ENCODE results near the gene SLX4IP.

The SLX4IP gene

GRCh38 chr20:10573951-10574339, 138.8 kb downstream of the SLX4IP start:
- no peak for TF ChIP-seq CTCF (IDR thresholded peaks at IDR 0.05; ENCODE audit: low read depth, low read length, missing control alignments)
- DNase-seq (ENCODE audit: extremely low read depth, low read depth) = no peak
- no peak overlapping the region for H3K4me3 ChIP-seq (replicated peaks; ENCODE audit: low read depth, low read length)

GRCh38 chr20:10576411-10577090, 141.4 kb downstream of the SLX4IP start:
- TF ChIP-seq CTCF (IDR thresholded peaks at IDR 0.05; ENCODE audit: low read depth, low read length, missing control alignments) = no peak
- no peak for DNase-seq (ENCODE audit: extremely low read depth, low read depth)
- H3K4me3 ChIP-seq (replicated peaks; ENCODE audit: low read depth, low read length) = no peak overlapping the region

- DNase-seq (ENCODE audit: extremely low read depth, low read depth) = no peak
- no peak overlapping the region for H3K4me3 ChIP-seq (replicated peaks; ENCODE audit: low read depth, low read length)
- TF ChIP-seq CTCF (IDR thresholded peaks at IDR 0.05; ENCODE audit: low read depth, low read length, missing control alignments) = no peak
Observed at GRCh38 chr20:10577648-10578047, 142.5 kb downstream of the SLX4IP start.

- no peak for DNase-seq (ENCODE audit: extremely low read depth, low read depth)
- H3K4me3 ChIP-seq (replicated peaks; ENCODE audit: low read depth, low read length) = no peak overlapping the region
- TF ChIP-seq CTCF (IDR thresholded peaks at IDR 0.05; ENCODE audit: low read depth, low read length, missing control alignments) = no peak
Observed at GRCh38 chr20:10578607-10579006, 143.5 kb downstream of the SLX4IP start.

GRCh38 chr20:10579942-10580341, 144.8 kb downstream of the SLX4IP start:
- no peak overlapping the region for H3K4me3 ChIP-seq (replicated peaks; ENCODE audit: low read depth, low read length)
- TF ChIP-seq CTCF (IDR thresholded peaks at IDR 0.05; ENCODE audit: low read depth, low read length, missing control alignments) = no peak
- DNase-seq (ENCODE audit: extremely low read depth, low read depth) = no peak

GRCh38 chr20:10580700-10581099, 145.6 kb downstream of the SLX4IP start:
- DNase-seq (ENCODE audit: extremely low read depth, low read depth) = no peak
- no peak overlapping the region for H3K4me3 ChIP-seq (replicated peaks; ENCODE audit: low read depth, low read length)
- no peak for TF ChIP-seq CTCF (IDR thresholded peaks at IDR 0.05; ENCODE audit: low read depth, low read length, missing control alignments)

- no peak for TF ChIP-seq CTCF (IDR thresholded peaks at IDR 0.05; ENCODE audit: low read depth, low read length, missing control alignments)
- DNase-seq (ENCODE audit: extremely low read depth, low read depth) = no peak
- H3K4me3 ChIP-seq (replicated peaks; ENCODE audit: low read depth, low read length) = no peak overlapping the region
Observed at GRCh38 chr20:10581823-10582222, 146.7 kb downstream of the SLX4IP start.
